K562 (cell line): ENCODE measurements around the gene ZNF135. TPM values are rescaled to one million over a fixed set of nuclear protein-coding genes. Genes with fewer than 3 reads are reported as not detected.

Experiments
- KAT7 ChIP-seq: sonication (generic); formaldehyde crosslinking; IDR thresholded peaks from 2 replicates; pipeline ENCODE4 v1.8.0; 2022; ENCODE audit warnings: missing genetic modification reagents, mild to moderate bottlenecking, borderline replicate concordance
- KLF13 ChIP-seq: fragments of 450-650 bp; IDR thresholded peaks from 2 replicates; pipeline ENCODE4 v1.6.1; 2016; ENCODE audit warnings: missing genetic modification characterization, low read depth, mild to moderate bottlenecking, missing compliant biosample characterization, moderate library complexity, borderline replicate concordance
- MAFF ChIP-seq: IDR thresholded peaks from 2 replicates; pipeline ENCODE4 v1.6.1; 2012; ENCODE audit warnings: low read length, improper control_type of control experiment
- MEF2A ChIP-seq: IDR thresholded peaks from 2 replicates; pipeline ENCODE4 v1.6.1; 2011; ENCODE audit warnings: low read depth, mild to moderate bottlenecking, low read length, moderate library complexity; ENCODE audit not compliant: control insufficient read depth
- RB1 ChIP-seq: fragments of 450-650 bp; IDR thresholded peaks from 2 replicates; pipeline ENCODE4 v1.6.1; 2017; ENCODE audit warnings: low read depth, mild to moderate bottlenecking
- SFPQ ChIP-seq: fragments of 200-400 bp; formaldehyde crosslinking; IDR thresholded peaks from 2 replicates; pipeline ENCODE4 v1.6.1; 2017; ENCODE audit warnings: mild to moderate bottlenecking, low read depth, low read length, moderate library complexity
- SMARCA4 ChIP-seq: fragments of 450-650 bp; IDR thresholded peaks from 2 replicates; pipeline ENCODE4 v1.6.1; 2016
- UBTF ChIP-seq, 2 experiments: IDR thresholded peaks; 2 replicates each; pipeline ENCODE4 v1.6.1; 2012; ENCODE audit warnings: improper control_type of control experiment in 2 of 2, low read depth in 2 of 2, low read length in 2 of 2, borderline replicate concordance in 1 of 2
- ZFX ChIP-seq: sonication (generic); formaldehyde crosslinking; IDR thresholded peaks from 2 replicates; pipeline ENCODE4 v1.8.0; 2022; ENCODE audit warnings: mild to moderate bottlenecking, missing genetic modification reagents, moderate library complexity
- ZNF146 ChIP-seq: IDR thresholded peaks from one replicate; pipeline ENCODE4 v1.6.1; 2018; ENCODE audit warnings: missing compliant biosample characterization; ENCODE audit not compliant: unreplicated experiment
- ZNF436 ChIP-seq: fragments of 250-450, 450-650 bp; sonication (Bioruptor Pico); formaldehyde crosslinking; IDR thresholded peaks from 2 replicates; pipeline ENCODE4 v1.7.0; 2020; ENCODE audit warnings: mild to moderate bottlenecking
- ZNF75A ChIP-seq: fragments of 450-650 bp; formaldehyde crosslinking; IDR thresholded peaks from 2 replicates; pipeline ENCODE4 v1.4.0; 2020; ENCODE audit warnings: mild to moderate bottlenecking
- polyA plus RNA-seq, 8 experiments: library from polyadenylated mRNA; depleted of rRNA in 4 of 8; stranded (reverse) in 5 of 8; unstranded in 3 of 8; fragments of >200 nt; fragmentation: Nextera tagmentation in 2 of 8; fragmentation: Illumina TruSeq in 1 of 8; extraction: Ambion mirVana in 2 of 8; extraction: Trizol in 1 of 8; gene quantifications; 2 replicates each; pipeline versions ENCODE4 v1.2.1 to v1.2.3, GENCODE V29; 2011 to 2014; ENCODE audit warnings: inconsistent platforms in 1 of 8, missing spikeins in 1 of 8
- total RNA-seq, 7 experiments: library from RNA; depleted of rRNA in 6 of 7; stranded (reverse); fragments of >200 nt in 6 of 7; fragmentation: Illumina TruSeq in 2 of 7; extraction: Trizol in 2 of 7; gene quantifications; 2 replicates each; pipeline versions ENCODE4 v1.2.1 to v1.2.3, GENCODE V29; 2011 to 2021; ENCODE audit warnings: low replicate concordance in 1 of 7
- TF ChIP-seq, protein P1 (sequence below): fragments of 250-450 bp; sonication (Bioruptor Pico); IDR thresholded peaks from 2 replicates; pipeline ENCODE4 v1.5.0; 2022; ENCODE audit warnings: mild to moderate bottlenecking
- TF ChIP-seq, protein P2 (sequence below): conservative IDR thresholded peaks from 2 replicates; pipeline ENCODE4 v1.6.1; 2011; ENCODE audit warnings: low read depth, mild to moderate bottlenecking, low read length; ENCODE audit not compliant: control insufficient read depth

ZNF135 gene
- total and polyA plus RNA-seq, 9 of the 15 experiments (the other 6 are each of a cell fraction or from before 2014, with no cell fraction given) = not detected

- TF ChIP-seq UBTF (IDR thresholded peaks at IDR 0.05; ENCODE audit: borderline replicate concordance in 1 of 2, low read depth in 2 of 2, low read length in 2 of 2) (no peak), ZNF75A (no peak), SMARCA4 (no peak), ZFX (CRISPR knock-in tag) (0 out of 2 replicates have a peak, but pooled peaks have one; percentile 22), KAT7 (CRISPR knock-in tag) (no peak), ZNF436 (CRISPR knock-in tag) (no peak), RB1 (no peak), KLF13 (tag) (no peak), SFPQ (no peak), ZNF146 (no peak), MEF2A (no peak), MAFF (no peak)
- TF ChIP-seq, protein P1, sequence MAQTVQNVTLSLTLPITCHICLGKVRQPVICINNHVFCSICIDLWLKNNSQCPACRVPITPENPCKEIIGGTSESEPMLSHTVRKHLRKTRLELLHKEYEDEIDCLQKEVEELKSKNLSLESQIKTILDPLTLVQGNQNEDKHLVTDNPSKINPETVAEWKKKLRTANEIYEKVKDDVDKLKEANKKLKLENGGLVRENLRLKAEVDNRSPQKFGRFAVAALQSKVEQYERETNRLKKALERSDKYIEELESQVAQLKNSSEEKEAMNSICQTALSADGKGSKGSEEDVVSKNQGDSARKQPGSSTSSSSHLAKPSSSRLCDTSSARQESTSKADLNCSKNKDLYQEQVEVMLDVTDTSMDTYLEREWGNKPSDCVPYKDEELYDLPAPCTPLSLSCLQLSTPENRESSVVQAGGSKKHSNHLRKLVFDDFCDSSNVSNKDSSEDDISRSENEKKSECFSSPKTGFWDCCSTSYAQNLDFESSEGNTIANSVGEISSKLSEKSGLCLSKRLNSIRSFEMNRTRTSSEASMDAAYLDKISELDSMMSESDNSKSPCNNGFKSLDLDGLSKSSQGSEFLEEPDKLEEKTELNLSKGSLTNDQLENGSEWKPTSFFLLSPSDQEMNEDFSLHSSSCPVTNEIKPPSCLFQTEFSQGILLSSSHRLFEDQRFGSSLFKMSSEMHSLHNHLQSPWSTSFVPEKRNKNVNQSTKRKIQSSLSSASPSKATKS (CRISPR knock-in tag) = no peak
- TF ChIP-seq, protein P2, sequence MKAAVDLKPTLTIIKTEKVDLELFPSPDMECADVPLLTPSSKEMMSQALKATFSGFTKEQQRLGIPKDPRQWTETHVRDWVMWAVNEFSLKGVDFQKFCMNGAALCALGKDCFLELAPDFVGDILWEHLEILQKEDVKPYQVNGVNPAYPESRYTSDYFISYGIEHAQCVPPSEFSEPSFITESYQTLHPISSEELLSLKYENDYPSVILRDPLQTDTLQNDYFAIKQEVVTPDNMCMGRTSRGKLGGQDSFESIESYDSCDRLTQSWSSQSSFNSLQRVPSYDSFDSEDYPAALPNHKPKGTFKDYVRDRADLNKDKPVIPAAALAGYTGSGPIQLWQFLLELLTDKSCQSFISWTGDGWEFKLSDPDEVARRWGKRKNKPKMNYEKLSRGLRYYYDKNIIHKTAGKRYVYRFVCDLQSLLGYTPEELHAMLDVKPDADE = no peak
Observed at GRCh38 chr19:58097781-58098681, 38.9 kb downstream of the ZNF135 start, which contains the start of gene ZSCAN18 (continued).
